Measurements from ENCODE around the gene UBD. TPM values are rescaled to one million over a fixed set of nuclear protein-coding genes. Genes with fewer than 3 reads are reported as not detected.

The UBD gene
- not detected in 3 replicates for total RNA-seq
- long read RNA-seq = 0 reads

- no peak within 1 kb of the TSS for H3K4me3 Mint-ChIP-seq (ENCODE audit: unreplicated experiment)
- TF ChIP-seq CTCF (IDR thresholded peaks at IDR 0.05) = no peak
Measured at GRCh38 chr6:29559524-29560287, at the start of gene UBD. TSS of gene UBD (minus strand) at chr6:29559732. CDS start at chr6:29559701, 31 bp downstream.

DNA sequence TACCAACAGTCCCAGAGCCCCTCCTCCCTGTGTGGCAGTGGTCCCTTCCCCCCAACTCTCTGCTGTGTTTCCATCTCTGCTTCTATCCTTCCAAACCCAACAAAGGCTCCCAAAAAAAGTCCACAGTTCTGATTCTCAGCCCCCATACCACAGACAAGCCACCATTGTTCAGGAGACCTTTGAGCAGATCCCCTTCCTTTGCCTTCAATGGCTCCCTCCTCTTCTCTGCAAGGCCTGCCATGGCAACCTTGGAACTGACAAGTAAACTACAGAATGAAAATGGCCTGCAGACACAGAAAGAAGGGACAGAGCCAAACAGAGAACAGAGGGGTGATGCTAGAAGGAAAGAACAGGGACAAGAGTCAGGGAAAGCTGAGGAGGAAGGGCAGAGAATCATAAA is 48.6 kb upstream of the UBD start:
- no peaks in the 10 kb centered on the region for H3K4me1 Mint-ChIP-seq (ENCODE audit: low read depth)
- no peak overlapping the region for H3K4me3 Mint-ChIP-seq (ENCODE audit: unreplicated experiment)
- H3K27me3 Mint-ChIP-seq (ENCODE audit: low read depth) = no peaks in the 10 kb centered on the region
- H3K9me3 Mint-ChIP-seq (ENCODE audit: low read depth) = no peaks in the 10 kb centered on the region
- no peak for DNase-seq (ENCODE audit: low spot score)
- no peak overlapping the region for H3K27ac Mint-ChIP-seq (ENCODE audit: unreplicated experiment)
- peaks cover 64% of the 10 kb centered on the region for H3K36me3 Mint-ChIP-seq (ENCODE audit: low read depth)
- no peak for TF ChIP-seq CTCF (IDR thresholded peaks at IDR 0.05)

More at GRCh38 chr6:29559524-29560287, at the start of gene UBD:
- no peaks in the 10 kb centered on the region for H3K36me3 Mint-ChIP-seq (ENCODE audit: low read depth)
- no peaks in the 10 kb centered on the region for H3K9me3 Mint-ChIP-seq (ENCODE audit: low read depth)
- peaks cover 54% of the 10 kb centered on the region for H3K27me3 Mint-ChIP-seq (ENCODE audit: low read depth)
- DNase-seq (ENCODE audit: low spot score) = no peak
- no peaks in the 10 kb centered on the region for H3K4me1 Mint-ChIP-seq (ENCODE audit: low read depth)
- H3K27ac Mint-ChIP-seq (ENCODE audit: unreplicated experiment) = no peak within 1 kb of the TSS

DNA sequence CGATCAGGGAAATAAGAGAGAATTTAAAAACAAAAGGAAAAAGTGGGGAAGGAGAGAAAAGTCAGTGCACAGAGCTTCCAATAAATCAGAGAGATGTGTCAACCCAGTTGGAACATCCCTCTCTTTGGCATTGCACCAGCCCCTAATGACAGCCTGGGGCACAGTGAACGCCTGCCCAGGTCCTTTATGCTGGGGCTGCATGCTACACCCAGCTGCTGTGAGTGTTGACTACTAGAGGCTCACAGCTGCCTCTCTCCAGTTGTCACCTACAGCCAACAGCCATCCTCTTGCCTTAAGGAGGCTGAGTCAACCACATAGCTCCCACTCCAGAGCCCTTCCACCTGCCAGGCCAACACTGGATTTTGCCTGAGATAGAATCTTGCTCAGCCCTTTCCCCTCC is 44.4 kb upstream of the UBD start:
- no peak for TF ChIP-seq CTCF (IDR thresholded peaks at IDR 0.05)
- Mint-ChIP-seq H3K36me3 (ENCODE audit: low read depth) (peaks cover 65% of the 10 kb centered on the region), H3K4me3 (ENCODE audit: unreplicated experiment) (no peak overlapping the region), H3K4me1 (ENCODE audit: low read depth) (no peaks in the 10 kb centered on the region), H3K9me3 (ENCODE audit: low read depth) (no peaks in the 10 kb centered on the region), H3K27me3 (ENCODE audit: low read depth) (no peaks in the 10 kb centered on the region), H3K27ac (ENCODE audit: unreplicated experiment) (no peak overlapping the region)
- DNase-seq (ENCODE audit: low spot score) = no peak

DNA sequence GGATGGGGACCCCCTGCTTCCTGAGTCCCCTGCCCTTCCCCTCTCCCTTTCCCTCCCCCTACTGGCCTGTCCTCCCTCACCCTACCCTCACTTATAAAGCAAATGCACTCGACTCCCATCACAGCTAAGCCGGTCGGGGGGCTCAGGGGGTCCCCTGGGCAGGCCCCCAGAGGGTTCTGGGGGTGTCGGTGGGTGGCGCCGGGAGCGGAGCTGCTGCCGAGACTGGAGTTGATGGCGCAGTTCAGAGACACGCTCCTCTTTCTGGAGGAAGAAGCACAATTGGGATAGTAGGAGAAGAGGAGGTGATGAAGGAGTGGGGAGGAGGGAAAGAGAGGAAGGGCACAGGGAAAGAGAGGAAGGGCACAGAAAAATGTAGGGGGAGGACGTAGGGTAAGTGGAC is 43.9 kb upstream of the UBD start:
- DNase-seq (ENCODE audit: low spot score) = no peak
- H3K27ac Mint-ChIP-seq (ENCODE audit: unreplicated experiment) = no peak overlapping the region
- H3K27me3 Mint-ChIP-seq (ENCODE audit: low read depth) = no peaks in the 10 kb centered on the region
- TF ChIP-seq CTCF (IDR thresholded peaks at IDR 0.05) = no peak
- no peaks in the 10 kb centered on the region for H3K4me1 Mint-ChIP-seq (ENCODE audit: low read depth)
- H3K36me3 Mint-ChIP-seq (ENCODE audit: low read depth) = peaks cover 61% of the 10 kb centered on the region
- no peak overlapping the region for H3K4me3 Mint-ChIP-seq (ENCODE audit: unreplicated experiment)
- H3K9me3 Mint-ChIP-seq (ENCODE audit: low read depth) = no peaks in the 10 kb centered on the region

DNA sequence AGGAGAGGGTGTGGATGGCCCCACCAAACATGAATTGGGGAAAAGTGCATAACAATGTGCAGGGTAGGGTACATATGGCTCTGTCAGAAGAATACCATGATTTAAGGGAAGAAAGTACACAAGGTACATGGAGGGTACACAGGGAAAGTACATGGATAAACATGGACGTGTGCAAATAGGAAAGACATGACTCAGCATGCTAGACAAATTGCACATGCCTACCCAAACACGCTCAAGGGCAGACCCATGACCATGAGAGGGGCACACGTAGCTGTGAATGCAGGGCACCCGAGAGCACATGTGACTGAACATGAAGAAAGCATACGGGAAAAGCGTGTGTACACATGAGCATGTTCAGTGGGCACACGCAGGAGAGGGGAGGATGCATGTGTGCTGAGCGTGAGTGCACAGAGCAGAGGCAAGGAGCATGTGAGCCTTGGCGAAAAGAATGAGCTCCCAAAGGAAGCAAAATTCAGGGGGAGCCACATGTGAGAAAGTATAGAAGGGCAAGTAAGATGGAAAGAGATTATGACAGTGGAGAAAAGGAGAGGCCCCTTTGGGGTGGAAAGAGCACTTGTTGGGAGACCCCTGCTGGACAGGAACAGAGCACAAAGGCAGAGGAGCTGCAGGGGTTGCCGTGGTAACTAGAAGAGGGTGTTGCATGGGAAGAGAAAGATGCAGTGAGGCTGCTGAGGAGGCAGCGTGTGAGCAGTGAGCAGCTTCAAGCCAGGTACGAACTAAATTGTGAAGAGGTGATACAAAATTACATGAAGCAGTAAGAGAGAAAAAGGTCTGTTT is 43.2 kb upstream of the UBD start:
- no peaks in the 10 kb centered on the region for H3K9me3 Mint-ChIP-seq (ENCODE audit: low read depth)
- no peak overlapping the region for H3K27ac Mint-ChIP-seq (ENCODE audit: unreplicated experiment)
- no peak overlapping the region for H3K4me3 Mint-ChIP-seq (ENCODE audit: unreplicated experiment)

More for the DNA sequence above, 43.2 kb upstream of the UBD start:
- H3K27me3 Mint-ChIP-seq (ENCODE audit: low read depth) = no peaks in the 10 kb centered on the region
- peaks cover 54% of the 10 kb centered on the region for H3K36me3 Mint-ChIP-seq (ENCODE audit: low read depth)
- no peaks in the 10 kb centered on the region for H3K4me1 Mint-ChIP-seq (ENCODE audit: low read depth)
- no peak for DNase-seq (ENCODE audit: low spot score)
- TF ChIP-seq CTCF (IDR thresholded peaks at IDR 0.05) = peak; percentile 55
